SK-N-SH treated with all-trans-retinoic acid at 6 μM for 48 hours (cell line): ENCODE data around the gene DPYD.

Source experiments
- ARNTL ChIP-seq: fragments of 450-650 bp; formaldehyde crosslinking; IDR thresholded peaks from 2 replicates; pipeline ENCODE4 v1.5.0; 2020; ENCODE audit warnings: low read depth, mild to moderate bottlenecking, moderate library complexity, borderline replicate concordance
- BACH2 ChIP-seq: fragments of 250-450 bp; sonication (Bioruptor Pico); IDR thresholded peaks from 2 replicates; pipeline ENCODE4 v1.9.0; 2021; ENCODE audit warnings: mild to moderate bottlenecking, borderline replicate concordance
- ISL1 ChIP-seq: fragments of 250-450 bp; sonication (Bioruptor Pico); IDR thresholded peaks from 2 replicates; pipeline ENCODE4 v2.1.2; 2022; ENCODE audit warnings: mild to moderate bottlenecking, moderate library complexity
- ZC3H10 ChIP-seq: fragments of 250-450 bp; sonication (Bioruptor Pico); IDR thresholded peaks from 2 replicates; pipeline ENCODE4 v1.5.1; 2021; ENCODE audit warnings: mild to moderate bottlenecking, moderate library complexity
- ZFP3 ChIP-seq: fragments of 250-450 bp; sonication (Bioruptor Pico); IDR thresholded peaks from 2 replicates; pipeline ENCODE4 v1.5.0; 2020; ENCODE audit warnings: mild to moderate bottlenecking, moderate library complexity
- ZNF70 ChIP-seq: fragments of 450-650 bp; formaldehyde crosslinking; IDR thresholded peaks from 2 replicates; pipeline ENCODE4 v1.5.0; 2020; ENCODE audit warnings: mild to moderate bottlenecking, moderate library complexity
- ZNF8 ChIP-seq: fragments of 450-650 bp; formaldehyde crosslinking; IDR thresholded peaks from 2 replicates; pipeline ENCODE4 v1.5.0; 2020; ENCODE audit warnings: mild to moderate bottlenecking, moderate library complexity
- TF ChIP-seq, protein P1 (sequence below): fragments of 250-450 bp; sonication (Bioruptor Pico); IDR thresholded peaks from 2 replicates; pipeline ENCODE4 v1.8.0; 2020; ENCODE audit warnings: mild to moderate bottlenecking, moderate library complexity, borderline replicate concordance
- TF ChIP-seq, protein P2 (sequence below): fragments of 250-450 bp; sonication (Bioruptor Pico); IDR thresholded peaks from 2 replicates; pipeline ENCODE4 v1.5.1; 2020; ENCODE audit warnings: low read depth, mild to moderate bottlenecking, moderate library complexity

DNA sequence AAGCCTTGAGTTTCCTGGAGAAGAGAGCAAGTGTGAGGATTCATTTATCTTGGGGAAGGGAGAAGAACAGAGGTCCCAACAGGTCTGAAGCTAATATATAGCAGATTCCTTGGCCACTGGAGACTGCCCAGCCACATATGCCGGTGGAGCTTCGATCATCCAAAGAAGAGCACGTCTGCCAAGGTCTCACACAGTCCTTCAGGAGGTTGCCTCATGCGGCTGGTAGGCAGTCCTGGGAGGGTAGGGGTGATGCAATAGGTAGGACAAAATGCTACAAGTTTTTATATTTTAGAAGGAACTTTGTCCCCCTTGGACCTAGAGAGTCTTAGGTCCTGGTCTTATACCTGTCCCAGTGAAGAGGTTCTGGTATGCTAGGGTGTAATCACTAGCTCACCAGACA is 582.5 kb downstream of the DPYD start:
- no peak for TF ChIP-seq ZFP3 (CRISPR knock-in tag)
- TF ChIP-seq, protein P1, sequence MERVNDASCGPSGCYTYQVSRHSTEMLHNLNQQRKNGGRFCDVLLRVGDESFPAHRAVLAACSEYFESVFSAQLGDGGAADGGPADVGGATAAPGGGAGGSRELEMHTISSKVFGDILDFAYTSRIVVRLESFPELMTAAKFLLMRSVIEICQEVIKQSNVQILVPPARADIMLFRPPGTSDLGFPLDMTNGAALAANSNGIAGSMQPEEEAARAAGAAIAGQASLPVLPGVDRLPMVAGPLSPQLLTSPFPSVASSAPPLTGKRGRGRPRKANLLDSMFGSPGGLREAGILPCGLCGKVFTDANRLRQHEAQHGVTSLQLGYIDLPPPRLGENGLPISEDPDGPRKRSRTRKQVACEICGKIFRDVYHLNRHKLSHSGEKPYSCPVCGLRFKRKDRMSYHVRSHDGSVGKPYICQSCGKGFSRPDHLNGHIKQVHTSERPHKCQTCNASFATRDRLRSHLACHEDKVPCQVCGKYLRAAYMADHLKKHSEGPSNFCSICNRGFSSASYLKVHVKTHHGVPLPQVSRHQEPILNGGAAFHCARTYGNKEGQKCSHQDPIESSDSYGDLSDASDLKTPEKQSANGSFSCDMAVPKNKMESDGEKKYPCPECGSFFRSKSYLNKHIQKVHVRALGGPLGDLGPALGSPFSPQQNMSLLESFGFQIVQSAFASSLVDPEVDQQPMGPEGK (CRISPR knock-in tag), result no peak
- TF ChIP-seq ZC3H10 (CRISPR knock-in tag), result no peak
- TF ChIP-seq ZNF70 (CRISPR knock-in tag), result no peak
- no peak for TF ChIP-seq ZNF8 (CRISPR knock-in tag)
- TF ChIP-seq, protein P2, sequence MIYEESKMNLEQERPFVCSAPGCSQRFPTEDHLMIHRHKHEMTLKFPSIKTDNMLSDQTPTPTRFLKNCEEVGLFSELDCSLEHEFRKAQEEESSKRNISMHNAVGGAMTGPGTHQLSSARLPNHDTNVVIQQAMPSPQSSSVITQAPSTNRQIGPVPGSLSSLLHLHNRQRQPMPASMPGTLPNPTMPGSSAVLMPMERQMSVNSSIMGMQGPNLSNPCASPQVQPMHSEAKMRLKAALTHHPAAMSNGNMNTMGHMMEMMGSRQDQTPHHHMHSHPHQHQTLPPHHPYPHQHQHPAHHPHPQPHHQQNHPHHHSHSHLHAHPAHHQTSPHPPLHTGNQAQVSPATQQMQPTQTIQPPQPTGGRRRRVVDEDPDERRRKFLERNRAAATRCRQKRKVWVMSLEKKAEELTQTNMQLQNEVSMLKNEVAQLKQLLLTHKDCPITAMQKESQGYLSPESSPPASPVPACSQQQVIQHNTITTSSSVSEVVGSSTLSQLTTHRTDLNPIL (CRISPR knock-in tag), result no peak
- TF ChIP-seq ARNTL (CRISPR knock-in tag), result no peak
- TF ChIP-seq BACH2 (CRISPR knock-in tag), result no peak
- TF ChIP-seq ISL1, result no peak
